Cardiac fibroblast (primary cell): Measurements from ENCODE around the gene SHC3.

Experiments
- DNase-seq, 2 donors: peaks; one replicate each; pipeline versions ENCODE4 v3.0.0 to v3.0.0-alpha.2; 2010; ENCODE audit warnings: low read depth in 2 of 2
- H3K4me3 ChIP-seq, 2 donors: replicated peaks in 1 of 2; 1 replicate in 1 of 2; 2 replicates in 1 of 2; pipeline ENCODE4 v1.5.1; 2011; ENCODE audit warnings: low read depth in 2 of 2, low read length in 2 of 2, mild to moderate bottlenecking in 2 of 2, moderate library complexity in 1 of 2
- CTCF ChIP-seq: IDR thresholded peaks from one replicate; pipeline ENCODE4 v1.5.1; 2011; ENCODE audit warnings: low read depth, mild to moderate bottlenecking, low read length, inconsistent platforms

Gene SHC3

GRCh38 chr9:89172398-89172797 lies 6.2 kb downstream of the SHC3 start:
- TF ChIP-seq CTCF, result no peak
- no peak for DNase-seq
- no peak overlapping the region for H3K4me3 ChIP-seq

- DNase-seq, result no peak
- TF ChIP-seq CTCF, result no peak
- no peak overlapping the region for H3K4me3 ChIP-seq
Observed at GRCh38 chr9:89171693-89172092, 6.9 kb downstream of the SHC3 start.

GRCh38 chr9:89171231-89171630 lies 7.4 kb downstream of the SHC3 start:
- TF ChIP-seq CTCF, result no peak
- DNase-seq, result peak in 1 of 2 donors; percentile 36
- H3K4me3 ChIP-seq, result no peak overlapping the region

- no peak for TF ChIP-seq CTCF
- no peak for DNase-seq
- H3K4me3 ChIP-seq, result no peak overlapping the region
Observed at GRCh38 chr9:89168901-89169813, 9.5 kb downstream of the SHC3 start.

- no peak for TF ChIP-seq CTCF
- no peak for DNase-seq
- no peak overlapping the region for H3K4me3 ChIP-seq
Observed at GRCh38 chr9:89167788-89168187, 10.8 kb downstream of the SHC3 start.

- TF ChIP-seq CTCF, result no peak
- no peak for DNase-seq
- no peak overlapping the region for H3K4me3 ChIP-seq
Observed at GRCh38 chr9:89166852-89167251, 11.8 kb downstream of the SHC3 start.
